Calu3 (cell line): Measurements from ENCODE around the gene KIFBP. TPM values are rescaled to one million over a fixed set of nuclear protein-coding genes. Genes with fewer than 3 reads are reported as not detected.

ENCODE experiments used
- BruUV-seq: library from RNA; stranded (reverse); fragments of 400-500 nt; replicated peaks from 2 replicates; lab custom pipeline; 2021; lab: Mats Ljungman, UMichigan
- CTCF ChIA-PET: fragments of 300-600 bp; sonication (Branson Sonifier 250); formaldehyde crosslinking; loops from one replicate; lab custom pipeline; 2022; ENCODE audit warnings: antibody characterized with exemption; lab: Charles Lee
- DNase-seq: peaks from one replicate; pipeline ENCODE4 v3.0.0; 2022
- H3K27ac Mint-ChIP-seq: one replicate; pipeline ENCODE4 v1.8.0; 2022; ENCODE audit warnings: mixed read lengths; ENCODE audit not compliant: unreplicated experiment
- H3K27me3 Mint-ChIP-seq: one replicate; pipeline ENCODE4 v1.8.0; 2022; ENCODE audit warnings: mixed read lengths; ENCODE audit not compliant: unreplicated experiment
- H3K36me3 Mint-ChIP-seq: one replicate; pipeline ENCODE4 v1.8.0; 2022; ENCODE audit warnings: mild to moderate bottlenecking, moderate library complexity, mixed read lengths; ENCODE audit not compliant: insufficient read depth, unreplicated experiment
- H3K4me1 Mint-ChIP-seq: one replicate; pipeline ENCODE4 v1.8.0; 2022; ENCODE audit warnings: mild to moderate bottlenecking, low read depth, mixed read lengths; ENCODE audit not compliant: unreplicated experiment
- H3K4me3 Mint-ChIP-seq: one replicate; pipeline ENCODE4 v1.8.0; 2022; ENCODE audit warnings: mild to moderate bottlenecking, low read depth, moderate library complexity, mixed read lengths; ENCODE audit not compliant: unreplicated experiment
- H3K9me3 Mint-ChIP-seq: one replicate; pipeline ENCODE4 v1.8.0; 2022; ENCODE audit warnings: low read depth, mixed read lengths; ENCODE audit not compliant: unreplicated experiment
- CTCF ChIP-seq: fragments of 200-600 bp; IDR thresholded peaks from one replicate; pipeline ENCODE4 v1.8.0; 2022; ENCODE audit warnings: antibody characterized with exemption; ENCODE audit not compliant: unreplicated experiment
- intact Hi-C: fragments of 100-400 bp; cut with micrococcal nuclease; formaldehyde crosslinking; loops from one replicate; pipeline ENCODE4 v1.10.0; 2022; ENCODE audit not compliant: unreplicated experiment
- total RNA-seq: library from RNA; stranded (reverse); gene quantifications from 2 replicates; pipeline ENCODE4 v1.2.3, GENCODE V29; 2022

The KIFBP gene
- total RNA-seq, 1 experiment from 2014 or later: 36.7 TPM

DNA sequence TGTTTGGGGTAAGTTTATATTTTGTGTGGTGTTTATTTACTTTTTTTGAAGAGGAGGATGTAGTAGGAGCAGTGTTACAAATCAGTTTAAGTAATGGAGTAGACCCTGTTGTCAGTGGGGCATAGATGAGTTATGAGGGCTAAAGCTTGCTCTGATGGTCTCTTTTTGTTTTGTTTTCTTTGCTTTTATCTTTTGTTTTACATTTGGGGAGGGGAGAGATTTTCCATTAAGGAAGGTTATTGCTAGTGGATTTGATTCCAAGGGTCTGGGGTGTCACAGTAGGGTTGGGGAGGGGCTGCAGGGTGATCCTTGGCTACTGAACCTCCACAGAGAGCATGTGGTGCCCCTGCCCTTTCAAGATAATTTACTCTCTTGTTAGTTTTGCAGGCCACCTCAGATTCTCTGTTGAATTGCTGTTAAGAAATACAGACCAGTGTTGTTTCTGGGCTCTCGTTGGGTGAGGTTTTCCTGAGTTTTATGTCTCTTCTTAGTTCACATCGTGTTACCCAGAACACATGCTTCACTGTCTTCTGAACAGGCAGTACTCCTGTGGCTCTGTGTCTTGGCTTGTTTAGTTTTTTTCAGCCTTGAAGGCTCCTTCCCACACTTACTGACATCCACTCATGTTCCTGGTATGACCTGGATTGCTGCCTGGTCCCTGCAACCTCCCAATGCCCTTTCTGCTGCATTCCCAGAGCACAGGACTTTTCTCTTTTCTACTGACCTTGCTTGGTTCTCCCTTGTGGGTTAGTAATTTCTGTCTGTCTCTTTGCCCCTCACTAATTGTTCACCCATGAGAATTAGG is 4.2 kb downstream of the KIFBP start:
- Mint-ChIP-seq H3K36me3 (peaks cover 23% of the 10 kb centered on the region), H3K27me3 (no peaks in the 10 kb centered on the region), H3K4me3 (no peak overlapping the region), H3K27ac (no peak overlapping the region), H3K4me1 (peaks cover 45% of the 10 kb centered on the region), H3K9me3 (no peaks in the 10 kb centered on the region)
- intact Hi-C loops: no loop called here
- CTCF ChIA-PET: interaction anchor here (0.5 kb wide), 1 partner anchor 9 kb away, joined by 9 read pairs; no protein-coding TSS in a partner anchor
- no TSS peak for BruUV-seq
- DNase-seq: no peak
- no peak for TF ChIP-seq CTCF

DNA sequence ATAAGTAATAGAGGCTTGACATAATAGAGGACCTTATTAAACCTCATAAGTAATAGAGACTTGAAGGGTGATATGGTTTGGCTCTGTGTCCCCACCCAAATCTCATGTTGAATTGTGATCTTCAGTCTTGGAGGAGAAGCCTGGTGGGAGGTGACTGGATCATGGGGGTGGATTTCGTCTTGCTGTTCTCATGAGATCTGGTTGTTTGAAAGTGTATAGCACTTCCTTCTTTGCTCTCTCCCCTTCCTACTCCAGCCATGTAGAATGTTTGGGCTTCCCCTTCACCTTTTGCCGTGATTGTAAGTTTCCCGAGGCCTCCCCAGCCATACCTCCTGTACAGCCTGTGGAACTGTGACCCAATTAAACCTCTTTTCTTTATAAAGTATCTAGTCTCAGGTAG is 8.6 kb downstream of the KIFBP start:
- H3K9me3 Mint-ChIP-seq: no peaks in the 10 kb centered on the region
- H3K4me3 Mint-ChIP-seq: no peak overlapping the region
- CTCF ChIA-PET: no interaction called here
- peaks cover 31% of the 10 kb centered on the region for H3K4me1 Mint-ChIP-seq
- no peaks in the 10 kb centered on the region for H3K27me3 Mint-ChIP-seq
- no peak overlapping the region for H3K27ac Mint-ChIP-seq
- no TSS peak for BruUV-seq
- no peak for DNase-seq
- TF ChIP-seq CTCF: no peak
- peaks cover 9% of the 10 kb centered on the region for H3K36me3 Mint-ChIP-seq
- intact Hi-C loops: no loop called here

DNA sequence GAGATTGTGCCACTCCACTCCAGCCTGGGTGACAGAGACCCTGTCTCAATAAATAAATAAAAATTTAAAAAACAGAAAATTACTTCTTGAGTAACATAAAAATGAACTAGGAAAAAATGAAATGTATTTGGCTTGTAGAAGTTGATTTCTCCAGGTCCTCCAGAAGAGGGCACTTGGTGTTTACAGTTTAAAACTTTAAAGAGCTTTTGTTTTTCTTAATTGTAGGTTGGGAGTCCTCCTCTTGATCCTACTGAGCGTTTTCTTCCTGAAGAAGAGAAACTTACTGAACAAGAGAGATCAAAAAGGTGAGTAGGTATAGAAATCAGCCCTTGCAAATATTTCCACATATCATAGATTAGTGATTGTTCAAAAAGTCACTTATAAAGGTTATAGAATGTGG is 16.2 kb downstream of the KIFBP start:
- peaks cover 4% of the 10 kb centered on the region for H3K36me3 Mint-ChIP-seq
- intact Hi-C loops: loop anchor here (1.0 kb wide), 1 partner anchor 88 kb away; no protein-coding TSS in a partner anchor
- no peaks in the 10 kb centered on the region for H3K27me3 Mint-ChIP-seq
- H3K4me1 Mint-ChIP-seq: no peaks in the 10 kb centered on the region
- H3K9me3 Mint-ChIP-seq: no peaks in the 10 kb centered on the region
- no peak overlapping the region for H3K27ac Mint-ChIP-seq
- DNase-seq: no peak
- BruUV-seq: no TSS peak
- H3K4me3 Mint-ChIP-seq: no peak overlapping the region
- TF ChIP-seq CTCF: peak; percentile 41
- CTCF ChIA-PET: interaction anchor here (0.5 to 3.0 kb wide), 10 partner anchors 9 to 454 kb away, joined by 3 to 45 read pairs (median 4); partner anchors contain the start of gene VPS26A

DNA sequence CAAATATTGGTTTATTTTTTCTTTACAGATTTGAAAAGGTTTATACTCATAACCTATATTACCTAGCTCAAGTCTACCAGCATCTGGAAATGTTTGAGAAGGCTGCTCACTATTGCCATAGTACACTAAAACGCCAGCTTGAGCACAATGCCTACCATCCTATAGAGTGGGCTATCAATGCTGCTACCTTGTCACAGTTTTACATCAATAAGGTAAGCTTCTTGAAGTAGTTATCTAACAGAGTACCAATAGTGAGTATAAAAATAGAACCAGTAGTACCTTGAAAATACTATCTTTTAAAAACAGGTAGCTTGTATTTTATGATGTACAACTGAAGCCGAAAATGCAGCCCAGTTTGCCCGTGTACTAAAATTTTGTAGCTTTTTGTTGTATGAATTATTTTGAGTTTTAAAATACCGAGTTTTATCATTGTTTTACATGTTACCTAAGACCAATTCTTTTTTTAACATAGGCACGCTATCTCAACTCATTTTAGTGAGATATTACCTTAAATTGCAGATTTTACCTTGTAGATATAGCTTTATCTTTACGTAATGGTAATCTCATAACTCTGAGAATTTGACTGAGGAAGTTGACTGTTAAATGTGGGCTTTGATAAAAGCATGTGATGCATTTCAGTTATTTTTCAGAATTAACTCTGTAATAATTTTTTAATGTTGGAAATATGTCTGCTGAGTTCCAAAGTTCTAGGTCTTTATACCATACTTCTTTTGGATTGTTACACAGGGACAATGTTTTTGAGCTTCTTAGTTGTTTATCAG is 17.3 kb downstream of the KIFBP start:
- DNase-seq: no peak
- TF ChIP-seq CTCF: no peak
- CTCF ChIA-PET: interaction anchor here (0.6 to 3.0 kb wide), 5 partner anchors 10 to 438 kb away, joined by 3 to 45 read pairs (median 4); partner anchors contain the start of gene VPS26A
- Mint-ChIP-seq H3K4me3 (no peak overlapping the region), H3K4me1 (no peaks in the 10 kb centered on the region), H3K9me3 (no peaks in the 10 kb centered on the region), H3K36me3 (no peaks in the 10 kb centered on the region), H3K27ac (no peak overlapping the region), H3K27me3 (no peaks in the 10 kb centered on the region)
- no TSS peak for BruUV-seq
- intact Hi-C loops: loop anchor here (1.0 kb wide), 1 partner anchor 87 kb away; no protein-coding TSS in a partner anchor
